Peyer's patch (tissue), 4 donors: ENCODE measurements around the gene TMEM109.

ENCODE experiments used
- CTCF ChIP-seq, 6 experiments: fragments of 450-650 bp in 4 of 6; fragments of 200-600 bp in 2 of 6; sonication (generic) in 1 of 6; IDR thresholded peaks; one replicate each; pipeline ENCODE4 v1.5.1; 2017 to 2019; ENCODE audit warnings: antibody characterized with exemption in 6 of 6, mild to moderate bottlenecking in 3 of 6, moderate library complexity in 1 of 6
- POLR2A ChIP-seq, 2 donors: fragments of 450-650 bp; IDR thresholded peaks; one replicate each; pipeline ENCODE4 v1.5.1; 2017; ENCODE audit warnings: antibody characterized with exemption in 2 of 2, mild to moderate bottlenecking in 2 of 2, moderate library complexity in 2 of 2

GRCh38 chr11:60925868-60926267 lies 11.9 kb downstream of the TMEM109 start:
- TF ChIP-seq CTCF (IDR thresholded peaks at IDR 0.05) = no peak
- no peak for TF ChIP-seq POLR2A (IDR thresholded peaks at IDR 0.05)
